Prostate gland (tissue), 2 donors: ENCODE measurements around the gene SYPL2. TPM values are rescaled to one million over a fixed set of nuclear protein-coding genes. Genes with fewer than 3 reads are reported as not detected.

Experiments used
- DNase-seq: peaks from one replicate; pipeline ENCODE4 v3.0.0-alpha.2; 2019; ENCODE audit warnings: low spot score
- H3K27ac ChIP-seq, 2 donors: fragments of 200-600 bp; sonication (generic); 2 replicates each; pipeline ENCODE4 v1.5.1; 2017 to 2019
- H3K27me3 ChIP-seq: fragments of 200-600 bp; sonication (generic); replicated peaks from 2 replicates; pipeline ENCODE4 v1.5.1; 2019; ENCODE audit not compliant: insufficient read depth
- H3K36me3 ChIP-seq, 2 donors: fragments of 200-600 bp; sonication (generic); 1 replicate in 1 of 2; 2 replicates in 1 of 2; pipeline versions ENCODE4 v1.5.1 to v1.8.1; 2017 to 2019
- H3K4me1 ChIP-seq: fragments of 200-600 bp; sonication (generic); replicated peaks from 2 replicates; pipeline ENCODE4 v1.5.1; 2019
- H3K4me3 ChIP-seq, 2 donors: fragments of 200-600 bp; sonication (generic); 2 replicates each; pipeline ENCODE4 v1.5.1; 2017 to 2019
- H3K9me3 ChIP-seq: fragments of 200-600 bp; sonication (generic); 2 replicates; pipeline ENCODE4 v1.5.1; 2017
- POLR2A ChIP-seq: fragments of 450-650 bp; IDR thresholded peaks from one replicate; pipeline ENCODE4 v1.6.1; 2016; ENCODE audit warnings: antibody characterized with exemption, mild to moderate bottlenecking
- POLR2AphosphoS5 ChIP-seq: sonication (generic); formaldehyde crosslinking; IDR thresholded peaks from one replicate; pipeline ENCODE4 v1.6.1; 2017; ENCODE audit warnings: antibody characterized with exemption
- WGBS: methylation state at CpG from one replicate; pipeline ENCODE4 v1.1.5; 2018; 5-methylcytosine and 5-hydroxymethylcytosine counted together
- intact Hi-C: fragments of 100-400 bp; cut with DNase I; formaldehyde crosslinking; loops from one replicate; pipeline ENCODE4 v1.14.2; 2022
- total RNA-seq, 2 donors: library from RNA; depleted of rRNA; stranded (reverse); fragments of >200 nt; gene quantifications; one replicate each; pipeline ENCODE4 v1.1.0, GENCODE V29; 2016
- TF ChIP-seq, protein P1 (sequence below), 4 experiments: fragments of 200-600 bp in 2 of 4; fragments of 450-650 bp in 2 of 4; sonication (generic) in 2 of 4; IDR thresholded peaks; 1 replicate in 3 of 4; 2 replicates in 1 of 4; pipeline ENCODE4 v1.5.1; 2016 to 2019; ENCODE audit warnings: antibody characterized with exemption in 4 of 4, mild to moderate bottlenecking in 2 of 4, moderate library complexity in 2 of 4

SYPL2 gene
- total RNA-seq, 2 donors from 2014 or later = 1.3 to 48.1 TPM

DNA sequence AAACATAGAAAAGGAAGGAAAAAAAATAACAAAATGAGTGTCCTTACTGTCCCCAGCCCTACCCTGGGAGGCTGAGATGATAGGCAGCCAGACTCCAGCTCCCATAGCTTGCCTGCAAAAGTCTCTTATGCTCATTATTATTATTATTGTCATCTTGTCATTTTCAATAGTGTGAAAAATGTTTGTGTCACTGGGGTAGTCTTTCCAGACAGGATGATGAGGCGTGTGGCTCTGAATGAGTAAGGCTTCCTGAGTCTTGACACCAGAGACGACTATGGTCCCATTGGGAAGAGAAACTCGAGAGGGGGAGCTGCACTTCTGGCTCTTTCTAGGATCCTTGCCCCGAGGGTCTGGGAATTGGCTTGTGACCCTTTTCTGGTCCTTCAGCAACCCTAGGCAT, 26.4 kb downstream of the SYPL2 start:
- DNase-seq = no peak
- TF ChIP-seq POLR2A = no peak
- TF ChIP-seq, protein P1, sequence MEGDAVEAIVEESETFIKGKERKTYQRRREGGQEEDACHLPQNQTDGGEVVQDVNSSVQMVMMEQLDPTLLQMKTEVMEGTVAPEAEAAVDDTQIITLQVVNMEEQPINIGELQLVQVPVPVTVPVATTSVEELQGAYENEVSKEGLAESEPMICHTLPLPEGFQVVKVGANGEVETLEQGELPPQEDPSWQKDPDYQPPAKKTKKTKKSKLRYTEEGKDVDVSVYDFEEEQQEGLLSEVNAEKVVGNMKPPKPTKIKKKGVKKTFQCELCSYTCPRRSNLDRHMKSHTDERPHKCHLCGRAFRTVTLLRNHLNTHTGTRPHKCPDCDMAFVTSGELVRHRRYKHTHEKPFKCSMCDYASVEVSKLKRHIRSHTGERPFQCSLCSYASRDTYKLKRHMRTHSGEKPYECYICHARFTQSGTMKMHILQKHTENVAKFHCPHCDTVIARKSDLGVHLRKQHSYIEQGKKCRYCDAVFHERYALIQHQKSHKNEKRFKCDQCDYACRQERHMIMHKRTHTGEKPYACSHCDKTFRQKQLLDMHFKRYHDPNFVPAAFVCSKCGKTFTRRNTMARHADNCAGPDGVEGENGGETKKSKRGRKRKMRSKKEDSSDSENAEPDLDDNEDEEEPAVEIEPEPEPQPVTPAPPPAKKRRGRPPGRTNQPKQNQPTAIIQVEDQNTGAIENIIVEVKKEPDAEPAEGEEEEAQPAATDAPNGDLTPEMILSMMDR (IDR thresholded peaks at IDR 0.05) = no peak
- 75% methylated on average over 4 of the region's 4 CpGs for WGBS
- Histone ChIP-seq H3K4me3 (no peak overlapping the region), H3K27me3 (no peaks in the 10 kb centered on the region), H3K9me3 (no peaks in the 10 kb centered on the region), H3K36me3 (no peaks in the 10 kb centered on the region), H3K27ac (no peak overlapping the region), H3K4me1 (peaks cover 8% of the 10 kb centered on the region)
- intact Hi-C loops = no loop called here

DNA sequence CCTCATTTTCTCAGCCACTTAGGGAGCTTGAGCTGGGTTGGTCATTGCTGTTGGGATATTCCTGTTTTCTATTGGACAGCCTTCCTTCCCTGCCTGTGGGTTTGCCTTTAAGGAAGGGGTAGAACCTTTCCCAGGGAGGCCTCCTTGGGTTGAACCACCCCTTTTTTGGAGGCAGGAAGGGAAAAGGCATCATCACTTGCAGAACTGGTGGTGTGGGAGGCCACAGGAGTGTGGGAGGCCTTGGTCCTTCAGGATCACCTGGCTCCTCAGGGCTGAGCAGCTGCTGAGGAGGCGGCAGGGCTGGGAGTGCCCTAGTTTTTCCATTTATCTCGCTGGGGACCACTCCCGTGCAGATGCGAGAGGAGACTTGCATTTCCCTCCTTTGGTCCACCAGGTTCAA, 26.9 kb downstream of the SYPL2 start:
- Histone ChIP-seq H3K4me1 (peaks cover 8% of the 10 kb centered on the region), H3K36me3 (no peaks in the 10 kb centered on the region)
- WGBS = 61% methylated on average over 4 of the region's 4 CpGs

DNA sequence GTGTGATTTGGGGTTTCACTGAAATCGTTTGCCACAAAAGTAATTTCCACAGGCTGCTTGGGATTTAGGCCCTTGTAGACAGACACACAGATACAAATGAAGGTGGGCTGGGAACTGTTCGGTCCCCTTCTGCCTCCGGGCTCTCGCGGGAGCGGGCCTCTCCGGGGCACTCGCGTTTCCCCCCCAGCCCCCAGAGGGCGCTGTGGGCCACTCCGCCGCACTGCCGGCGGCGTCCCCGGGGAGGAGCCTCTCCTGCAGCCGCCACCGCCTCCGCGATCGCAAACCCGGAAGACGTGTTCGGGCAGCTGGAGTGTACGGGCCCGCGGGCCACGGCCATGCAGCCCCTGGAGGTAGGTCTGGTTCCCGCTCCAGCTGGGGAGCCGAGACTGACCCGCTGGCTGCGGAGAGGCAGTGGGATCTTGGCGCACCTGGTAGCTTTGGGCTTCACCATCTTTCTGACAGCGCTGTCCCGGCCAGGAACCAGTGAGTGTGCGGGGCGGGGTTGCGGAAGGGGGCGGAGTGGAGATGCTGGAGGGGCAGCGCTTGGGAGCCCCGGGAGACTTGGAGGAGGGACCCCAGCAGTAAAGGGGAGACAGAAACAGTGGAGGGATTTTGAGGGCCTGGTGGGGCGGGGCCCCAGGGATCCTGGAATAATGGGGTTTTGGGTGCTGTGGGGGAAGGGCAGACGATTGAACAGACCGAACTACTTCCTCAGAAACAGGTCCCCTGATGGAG, 27.6 kb downstream of the SYPL2 start, which contains the start of gene CYB561D1:
Gene CYB561D1 (plus strand): TSS at position 290 of the 735 bp plus-strand sequence. CDS start 46 bp downstream, at position 336.
- H3K27ac ChIP-seq = peak within 1 kb of the TSS; percentile 74
- H3K36me3 ChIP-seq = no peaks in the 10 kb centered on the region
- H3K9me3 ChIP-seq = no peaks in the 10 kb centered on the region
- no peaks in the 10 kb centered on the region for H3K27me3 ChIP-seq
- intact Hi-C loops = no loop called here
- peak; percentile 76 for DNase-seq
- peaks cover 8% of the 10 kb centered on the region for H3K4me1 ChIP-seq
- WGBS = under 1% methylated on average over 44 of the region's 44 CpGs
- TF ChIP-seq, protein P1 (IDR thresholded peaks at IDR 0.05) = peak; percentile 64 to 95 (median 90)
- peak; percentile 76 for TF ChIP-seq POLR2AphosphoS5
- TF ChIP-seq POLR2A = peak; percentile 42
- H3K4me3 ChIP-seq = peak within 1 kb of the TSS; percentile 68 to 79

More for the DNA sequence above, 26.9 kb downstream of the SYPL2 start:
- TF ChIP-seq, protein P1 (IDR thresholded peaks at IDR 0.05) = no peak
- TF ChIP-seq POLR2AphosphoS5 = no peak
- TF ChIP-seq POLR2A = no peak
- Histone ChIP-seq H3K9me3 (no peaks in the 10 kb centered on the region), H3K4me3 (no peak overlapping the region), H3K27me3 (no peaks in the 10 kb centered on the region), H3K27ac (peak overlapping the region in 1 of 2 donors; percentile 74)
- intact Hi-C loops = no loop called here
- no peak for DNase-seq

DNA sequence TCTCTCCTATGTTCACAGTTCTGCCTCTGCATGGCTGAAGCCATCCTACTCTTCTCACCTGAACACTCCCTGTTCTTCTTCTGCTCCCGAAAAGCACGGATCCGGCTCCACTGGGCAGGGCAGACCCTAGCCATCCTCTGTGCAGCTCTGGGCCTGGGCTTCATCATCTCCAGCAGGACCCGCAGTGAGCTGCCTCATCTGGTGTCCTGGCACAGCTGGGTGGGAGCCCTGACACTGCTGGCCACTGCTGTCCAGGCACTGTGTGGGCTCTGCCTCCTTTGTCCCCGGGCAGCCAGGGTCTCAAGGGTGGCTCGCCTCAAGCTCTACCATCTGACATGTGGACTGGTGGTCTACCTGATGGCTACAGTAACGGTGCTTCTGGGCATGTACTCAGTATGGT, 29.4 kb downstream of the SYPL2 start:
- no peak for DNase-seq
- no peak overlapping the region for H3K4me3 ChIP-seq
- no peak overlapping the region for H3K27ac ChIP-seq
- no peaks in the 10 kb centered on the region for H3K36me3 ChIP-seq
- WGBS = 93% methylated on average over 7 of the region's 7 CpGs
- no peaks in the 10 kb centered on the region for H3K9me3 ChIP-seq
- intact Hi-C loops = no loop called here
- no peaks in the 10 kb centered on the region for H3K27me3 ChIP-seq
- TF ChIP-seq POLR2AphosphoS5 (no peak), POLR2A (no peak)
- TF ChIP-seq, protein P1 (IDR thresholded peaks at IDR 0.05) = no peak
- peaks cover 8% of the 10 kb centered on the region for H3K4me1 ChIP-seq
